Caco-2 (cell line): ENCODE results near the gene LAMP1. TPM values are rescaled to one million over a fixed set of nuclear protein-coding genes. Genes with fewer than 3 reads are reported as not detected.
A peak's percentile ranks its signal among the peaks of the same experiment; 100 is the strongest.

ENCODE experiments used
- BruUV-seq: library from RNA; stranded (reverse); fragments of 400-500 nt; replicated peaks from 2 replicates; lab custom pipeline; 2021; lab: Mats Ljungman, UMichigan
- CTCF ChIA-PET: fragments of 300-600 bp; sonication (Branson Sonifier 250); formaldehyde crosslinking; loops from one replicate; lab custom pipeline; 2022; ENCODE audit warnings: antibody characterized with exemption; lab: Charles Lee
- POLR2A ChIA-PET: fragments of 300-600 bp; sonication (Branson Sonifier 250); formaldehyde crosslinking; loops from one replicate; lab custom pipeline; 2022; ENCODE audit warnings: antibody characterized with exemption; lab: Charles Lee
- DNase-seq, 2 experiments: peaks; one replicate each; pipeline versions ENCODE4 v3.0.0 to v3.0.0-alpha.2; 2020 to 2022
- H3K27me3 ChIP-seq: replicated peaks from 2 replicates; pipeline ENCODE4 v1.6.0; 2011; ENCODE audit warnings: low read length; ENCODE audit not compliant: control insufficient read depth, insufficient read depth
- H3K36me3 ChIP-seq: 2 replicates; pipeline ENCODE4 v1.5.1; 2011; ENCODE audit warnings: low read length; ENCODE audit not compliant: control insufficient read depth, insufficient read depth
- H3K4me1 ChIP-seq: fragments of 250-450 bp; sonication (Bioruptor Pico); 2 replicates; pipeline ENCODE4 v1.5.1; 2020; ENCODE audit warnings: mild to moderate bottlenecking
- H3K4me3 ChIP-seq: 2 replicates; pipeline ENCODE4 v1.5.1; 2011; ENCODE audit warnings: low read depth, mild to moderate bottlenecking, control low read depth, low read length
- H3K9me3 ChIP-seq: fragments of 250-450 bp; sonication (Bioruptor Pico); 2 replicates; pipeline ENCODE4 v1.5.1; 2020; ENCODE audit warnings: mild to moderate bottlenecking, moderate library complexity
- H3K27ac Mint-ChIP-seq: one replicate; pipeline ENCODE4 v1.8.0; 2022; ENCODE audit warnings: mixed read lengths; ENCODE audit not compliant: unreplicated experiment
- H3K27me3 Mint-ChIP-seq: one replicate; pipeline ENCODE4 v1.8.0; 2022; ENCODE audit warnings: mixed read lengths; ENCODE audit not compliant: insufficient read depth, unreplicated experiment
- H3K36me3 Mint-ChIP-seq: one replicate; pipeline ENCODE4 v1.8.0; 2022; ENCODE audit warnings: mild to moderate bottlenecking, mixed read lengths; ENCODE audit not compliant: insufficient read depth, unreplicated experiment
- H3K4me1 Mint-ChIP-seq: one replicate; pipeline ENCODE4 v1.8.0; 2022; ENCODE audit warnings: low read depth, mixed read lengths; ENCODE audit not compliant: unreplicated experiment
- H3K4me3 Mint-ChIP-seq: one replicate; pipeline ENCODE4 v1.8.0; 2022; ENCODE audit warnings: mild to moderate bottlenecking, moderate library complexity, mixed read lengths; ENCODE audit not compliant: unreplicated experiment
- H3K9me3 Mint-ChIP-seq: one replicate; pipeline ENCODE4 v1.8.0; 2022; ENCODE audit warnings: mixed read lengths; ENCODE audit not compliant: unreplicated experiment
- CTCF ChIP-seq, 2 experiments: fragments of 200-600 bp in 1 of 2; IDR thresholded peaks; 1 replicate in 1 of 2; 2 replicates in 1 of 2; pipeline versions ENCODE4 v1.5.1 to v1.8.0; 2011 to 2022; ENCODE audit warnings: antibody characterized with exemption in 1 of 2, control low read depth in 1 of 2, inconsistent platforms in 1 of 2, low read depth in 1 of 2, low read length in 1 of 2, mild to moderate bottlenecking in 1 of 2, moderate library complexity in 1 of 2; ENCODE audit not compliant: insufficient read depth in 1 of 2, severe bottlenecking in 1 of 2, unreplicated experiment in 1 of 2
- intact Hi-C: fragments of 100-400 bp; cut with micrococcal nuclease; formaldehyde crosslinking; loops from one replicate; pipeline ENCODE4 v1.10.0; 2022; ENCODE audit not compliant: unreplicated experiment
- total RNA-seq: library from RNA; stranded (reverse); gene quantifications from 2 replicates; pipeline ENCODE4 v1.2.3, GENCODE V29; 2022

LAMP1 gene
- total RNA-seq, 1 experiment from 2014 or later: 244 TPM

GRCh38 chr13:113298043-113298945 is 1.3 kb downstream of the LAMP1 start:
- peak overlapping the region; percentile 77 for H3K27ac Mint-ChIP-seq
- intact Hi-C loops: loop anchor here (5.0 kb wide), 1 partner anchor 64 kb away; the partner anchor contains the start of gene GRTP1
- TF ChIP-seq CTCF (IDR thresholded peaks at IDR 0.05; ENCODE audit: insufficient read depth in 1 of 2, low read depth in 1 of 2, low read length in 1 of 2, severe bottlenecking in 1 of 2, unreplicated experiment in 1 of 2): no peak
- no peaks in the 10 kb centered on the region for H3K9me3 ChIP-seq
- peak overlapping the region; percentile 81 for H3K4me3 Mint-ChIP-seq
- ChIA-PET CTCF (no interaction called here), POLR2A (no interaction called here)
- no peaks in the 10 kb centered on the region for H3K27me3 Mint-ChIP-seq
- no peaks in the 10 kb centered on the region for H3K9me3 Mint-ChIP-seq
- peaks cover 7% of the 10 kb centered on the region for H3K4me1 Mint-ChIP-seq
- DNase-seq: no peak
- H3K27me3 ChIP-seq: no peaks in the 10 kb centered on the region
- H3K36me3 ChIP-seq: no peaks in the 10 kb centered on the region; the same call in 1 of the 2 replicates
- peaks cover 18% of the 10 kb centered on the region for H3K36me3 Mint-ChIP-seq
- H3K4me3 ChIP-seq: peak overlapping the region; percentile 53
- TSS peak; percentile 66 for BruUV-seq
- peaks cover 8% of the 10 kb centered on the region for H3K4me1 ChIP-seq

- H3K27me3 ChIP-seq: no peaks in the 10 kb centered on the region
- intact Hi-C loops: loop anchor here (5.0 kb wide), 1 partner anchor 62 kb away; the partner anchor contains the start of gene GRTP1
- Mint-ChIP-seq H3K36me3 (peaks cover 18% of the 10 kb centered on the region), H3K4me3 (no peak overlapping the region), H3K27ac (no peak overlapping the region), H3K27me3 (no peaks in the 10 kb centered on the region), H3K4me1 (peaks cover 7% of the 10 kb centered on the region), H3K9me3 (no peaks in the 10 kb centered on the region)
- no peak for TF ChIP-seq CTCF (IDR thresholded peaks at IDR 0.05; ENCODE audit: insufficient read depth in 1 of 2, low read depth in 1 of 2, low read length in 1 of 2, severe bottlenecking in 1 of 2, unreplicated experiment in 1 of 2)
- DNase-seq: peak in 1 of 2 experiments; percentile 57
- no peak overlapping the region for H3K4me3 ChIP-seq
- H3K4me1 ChIP-seq: peaks cover 8% of the 10 kb centered on the region
- ChIA-PET CTCF (no interaction called here), POLR2A (no interaction called here)
- no peaks in the 10 kb centered on the region for H3K9me3 ChIP-seq
- H3K36me3 ChIP-seq: no peaks in the 10 kb centered on the region; the same call in 1 of the 2 replicates
- no TSS peak for BruUV-seq
Measured at GRCh38 chr13:113299951-113300350, 2.9 kb downstream of the LAMP1 start.

GRCh38 chr13:113302986-113303385 is 5.9 kb downstream of the LAMP1 start:
- intact Hi-C loops: no loop called here
- no peak for DNase-seq
- ChIA-PET POLR2A (no interaction called here), CTCF (no interaction called here)
- H3K36me3 ChIP-seq: no peaks in the 10 kb centered on the region; the same call in 1 of the 2 replicates
- Mint-ChIP-seq H3K9me3 (no peaks in the 10 kb centered on the region), H3K4me1 (no peaks in the 10 kb centered on the region), H3K36me3 (peaks cover 7% of the 10 kb centered on the region), H3K27ac (no peak overlapping the region), H3K27me3 (no peaks in the 10 kb centered on the region), H3K4me3 (no peak overlapping the region)
- BruUV-seq: no TSS peak
- H3K4me3 ChIP-seq: no peak overlapping the region
- H3K4me1 ChIP-seq: peaks cover 5% of the 10 kb centered on the region
- no peaks in the 10 kb centered on the region for H3K27me3 ChIP-seq
- H3K9me3 ChIP-seq: no peaks in the 10 kb centered on the region
- TF ChIP-seq CTCF (IDR thresholded peaks at IDR 0.05; ENCODE audit: insufficient read depth in 1 of 2, low read depth in 1 of 2, low read length in 1 of 2, severe bottlenecking in 1 of 2, unreplicated experiment in 1 of 2): no peak
